OCI-LY7 (cell line): ENCODE results near the gene STK4.

Experiments
- CTCF ChIP-seq: fragments of 200-600 bp; sonication (generic); conservative IDR thresholded peaks from 2 replicates; pipeline ENCODE4 v1.5.1; 2014; ENCODE audit warnings: mild to moderate bottlenecking, antibody characterized with exemption, low read length, moderate library complexity, mixed read lengths
- EZH2phosphoT487 ChIP-seq: fragments of 200-600 bp; sonication (generic); IDR thresholded peaks from 2 replicates; pipeline ENCODE4 v1.6.1; 2018; ENCODE audit warnings: low read depth, borderline replicate concordance, mild to moderate bottlenecking, mixed run types, antibody characterized with exemption, low read length, moderate library complexity, mixed read lengths

DNA sequence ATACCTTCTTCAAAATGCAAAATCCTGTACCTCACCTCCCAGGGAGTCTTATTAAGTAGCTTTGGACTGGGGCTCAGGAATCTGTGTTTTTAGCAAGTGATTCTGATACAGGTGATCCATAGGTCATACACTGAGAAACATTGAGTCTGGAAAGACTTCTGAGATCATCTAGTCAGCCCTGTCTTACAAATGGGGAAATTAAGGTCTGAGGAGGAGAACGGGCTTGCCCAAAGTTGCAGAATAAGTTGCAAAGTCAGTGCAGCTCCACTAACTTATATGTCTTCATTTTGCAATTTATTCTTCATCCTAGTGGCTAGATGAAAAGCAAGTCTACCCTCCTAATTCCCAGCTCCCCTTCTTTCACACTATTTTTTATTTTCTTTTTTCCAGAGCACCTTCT, 105.8 kb downstream of the STK4 start:
- TF ChIP-seq CTCF (no peak), EZH2phosphoT487 (no peak)
